Stomach (tissue), 9 donors: ENCODE measurements around the gene GPS2. TPM values are rescaled to one million over a fixed set of nuclear protein-coding genes. Genes with fewer than 3 reads are reported as not detected.

Experiments
- DNase-seq, 2 donors: peaks; one replicate each; pipeline versions ENCODE4 v3.0.0 to v3.0.0-alpha.2; 2013 to 2019
- H3K27ac ChIP-seq, 5 donors: fragments of 200-600 bp in 4 of 5; sonication (generic) in 4 of 5; one replicate each; pipeline ENCODE4 v1.5.1; 2013 to 2019; ENCODE audit warnings: mild to moderate bottlenecking in 1 of 5, moderate library complexity in 1 of 5
- H3K27me3 ChIP-seq, 3 donors: fragments of 200-600 bp; sonication (generic); one replicate each; pipeline ENCODE4 v1.5.1; 2017 to 2019; ENCODE audit warnings: mixed run types in 1 of 3
- H3K36me3 ChIP-seq, 4 donors: fragments of 200-600 bp; sonication (generic); 1 replicate in 3 of 4; 2 replicates in 1 of 4; pipeline ENCODE4 v1.5.1; 2016 to 2019
- H3K4me1 ChIP-seq, 4 donors: fragments of 200-600 bp; sonication (generic); one replicate each; pipeline ENCODE4 v1.5.1; 2016 to 2019
- H3K4me3 ChIP-seq, 4 donors: fragments of 200-600 bp; sonication (generic) in 3 of 4; one replicate each; pipeline ENCODE4 v1.5.1; 2016 to 2019; ENCODE audit warnings: mild to moderate bottlenecking in 1 of 4
- H3K9me3 ChIP-seq, 4 donors: fragments of 200-600 bp; sonication (generic); one replicate each; pipeline ENCODE4 v1.5.1; 2016 to 2019
- EP300 ChIP-seq: sonication (generic); formaldehyde crosslinking; IDR thresholded peaks from one replicate; pipeline ENCODE4 v1.6.1; 2017; ENCODE audit warnings: antibody characterized with exemption
- POLR2A ChIP-seq, 4 donors: fragments of 450-650 bp; IDR thresholded peaks; one replicate each; pipeline ENCODE4 v1.6.1; 2016; ENCODE audit warnings: antibody characterized with exemption in 4 of 4, control low read depth in 2 of 4, mild to moderate bottlenecking in 1 of 4, moderate library complexity in 1 of 4
- POLR2AphosphoS5 ChIP-seq, 3 donors: sonication (generic); formaldehyde crosslinking; IDR thresholded peaks; one replicate each; pipeline ENCODE4 v1.6.1; 2016; ENCODE audit warnings: antibody characterized with exemption in 3 of 3
- WGBS, 5 donors: extraction: QIAGEN DNeasy Blood & Tissue Kit in 3 of 5; methylation state at CpG; one replicate each; pipeline versions ENCODE4 v1.1.5 to v1.1.7; 2013 to 2018; 5-methylcytosine and 5-hydroxymethylcytosine counted together
- intact Hi-C: fragments of 100-400 bp; cut with DNase I; formaldehyde crosslinking; loops from one replicate; pipeline ENCODE4 v1.15.1; 2023; ENCODE audit warnings: low total_unique reads
- polyA plus RNA-seq, 3 donors: library from polyadenylated mRNA; stranded (reverse); fragments of 200-250 nt; gene quantifications; one replicate each; pipeline ENCODE4 v1.2.3, GENCODE V29; 2013
- total RNA-seq, 5 donors: library from RNA; depleted of rRNA; stranded (reverse); fragments of >200 nt; gene quantifications; one replicate each; pipeline versions ENCODE4 v1.1.0 to v1.2.3, GENCODE V29; 2014 to 2016
- TF ChIP-seq, protein P1 (sequence below), 7 experiments: fragments of 450-650 bp in 4 of 7; fragments of 200-600 bp in 3 of 7; sonication (generic) in 3 of 7; IDR thresholded peaks; one replicate each; pipeline ENCODE4 v1.5.1; 2016 to 2019; ENCODE audit warnings: antibody characterized with exemption in 7 of 7, control low read depth in 2 of 7, mild to moderate bottlenecking in 1 of 7
- donor health status: healthy with polysubstance abuse.
- donor health status: Bipolar disorder and iron deficiency.
- donor health status: healthy.

The GPS2 gene
- total and polyA plus RNA-seq, 8 donors, result 23.9 to 91.6 (median 71.1) TPM

DNA sequence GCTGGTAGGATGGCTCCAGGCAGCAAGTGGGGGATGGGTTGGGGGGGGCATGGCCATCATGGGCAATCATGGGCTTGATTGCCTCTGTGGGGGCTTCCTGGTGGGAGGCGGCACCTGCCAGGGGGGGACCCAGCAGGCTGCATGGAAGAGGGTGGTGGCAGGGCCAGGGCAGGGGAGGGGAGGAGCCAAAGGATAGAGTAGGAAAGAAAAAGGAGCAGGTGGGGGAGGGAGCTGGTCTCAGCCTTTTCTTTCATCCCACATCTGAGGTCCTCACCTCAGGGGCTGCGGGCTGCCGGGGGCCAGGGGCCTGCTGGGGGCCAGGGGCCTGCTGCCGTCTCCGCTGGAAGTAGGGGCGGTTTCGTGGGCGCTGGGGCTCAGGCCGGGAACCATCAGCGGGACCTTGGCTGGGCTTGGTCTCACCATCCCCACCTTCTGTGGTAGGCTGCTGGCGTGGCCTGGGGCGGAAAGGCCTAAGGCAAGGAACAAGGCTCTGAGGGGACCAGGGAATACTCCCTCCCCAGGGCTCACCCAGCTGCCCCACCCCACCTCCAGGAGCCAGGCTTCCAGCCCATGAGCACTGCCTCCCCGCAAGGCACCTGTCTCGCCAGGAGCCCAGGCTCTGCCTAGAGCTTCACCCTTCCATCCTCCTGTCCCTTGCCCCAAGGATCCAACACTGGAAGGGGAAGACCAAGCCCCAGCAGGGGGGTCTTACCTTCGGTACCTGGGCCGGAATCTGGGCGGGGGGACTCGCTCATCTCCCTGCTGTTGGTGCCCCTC, 25.7 kb downstream of the GPS2 start:
- no peak overlapping the region for H3K4me3 ChIP-seq
- no peak overlapping the region for H3K27ac ChIP-seq
- peaks cover 8 to 29% (median 22%) of the 10 kb centered on the region in 4 donors for H3K4me1 ChIP-seq
- DNase-seq, result no peak
- no peaks in the 10 kb centered on the region for H3K9me3 ChIP-seq
- peaks cover 0 to 15% (median 4%) of the 10 kb centered on the region in 4 donors for H3K36me3 ChIP-seq
- WGBS, 5 donors, result 82 to 86% (median 84%) methylated on average over 16 to 18 of the region's 18 CpGs
- intact Hi-C loops, result no loop called here
- H3K27me3 ChIP-seq, result peaks cover 0 to 69% (median 22%) of the 10 kb centered on the region in 3 donors
- TF ChIP-seq POLR2A (IDR thresholded peaks at IDR 0.05) (no peak), EP300 (no peak)
- TF ChIP-seq, protein P1, sequence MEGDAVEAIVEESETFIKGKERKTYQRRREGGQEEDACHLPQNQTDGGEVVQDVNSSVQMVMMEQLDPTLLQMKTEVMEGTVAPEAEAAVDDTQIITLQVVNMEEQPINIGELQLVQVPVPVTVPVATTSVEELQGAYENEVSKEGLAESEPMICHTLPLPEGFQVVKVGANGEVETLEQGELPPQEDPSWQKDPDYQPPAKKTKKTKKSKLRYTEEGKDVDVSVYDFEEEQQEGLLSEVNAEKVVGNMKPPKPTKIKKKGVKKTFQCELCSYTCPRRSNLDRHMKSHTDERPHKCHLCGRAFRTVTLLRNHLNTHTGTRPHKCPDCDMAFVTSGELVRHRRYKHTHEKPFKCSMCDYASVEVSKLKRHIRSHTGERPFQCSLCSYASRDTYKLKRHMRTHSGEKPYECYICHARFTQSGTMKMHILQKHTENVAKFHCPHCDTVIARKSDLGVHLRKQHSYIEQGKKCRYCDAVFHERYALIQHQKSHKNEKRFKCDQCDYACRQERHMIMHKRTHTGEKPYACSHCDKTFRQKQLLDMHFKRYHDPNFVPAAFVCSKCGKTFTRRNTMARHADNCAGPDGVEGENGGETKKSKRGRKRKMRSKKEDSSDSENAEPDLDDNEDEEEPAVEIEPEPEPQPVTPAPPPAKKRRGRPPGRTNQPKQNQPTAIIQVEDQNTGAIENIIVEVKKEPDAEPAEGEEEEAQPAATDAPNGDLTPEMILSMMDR (IDR thresholded peaks at IDR 0.05), result no peak

DNA sequence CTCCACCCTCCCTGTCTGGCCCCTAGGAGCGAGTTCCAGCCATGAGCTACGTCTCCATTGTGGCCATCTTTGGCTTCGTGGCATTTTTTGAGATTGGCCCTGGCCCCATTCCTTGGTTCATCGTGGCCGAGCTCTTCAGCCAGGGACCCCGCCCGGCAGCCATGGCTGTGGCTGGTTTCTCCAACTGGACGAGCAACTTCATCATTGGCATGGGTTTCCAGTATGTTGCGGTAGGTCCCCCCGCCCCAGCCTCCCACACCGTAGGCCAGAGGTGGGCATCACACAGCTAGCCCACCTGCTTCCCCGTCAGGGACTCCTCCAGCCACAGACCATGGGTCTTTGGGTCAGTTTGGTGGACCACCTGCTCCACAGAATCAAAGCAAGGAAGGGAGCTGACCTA, 29.5 kb downstream of the GPS2 start:
- DNase-seq, result no peak
- Histone ChIP-seq H3K4me1 (peaks cover 18 to 37% (median 30%) of the 10 kb centered on the region in 4 donors), H3K4me3 (no peak overlapping the region), H3K9me3 (no peaks in the 10 kb centered on the region), H3K27me3 (peaks cover 0 to 63% (median 16%) of the 10 kb centered on the region in 3 donors), H3K27ac (no peak overlapping the region), H3K36me3 (peaks cover 0 to 21% (median 4%) of the 10 kb centered on the region in 4 donors)
- no peak for TF ChIP-seq POLR2AphosphoS5 (IDR thresholded peaks at IDR 0.05)
- 76 to 94% (median 91%) methylated on average over 12 of the region's 12 CpGs for WGBS, 5 donors
- intact Hi-C loops, result no loop called here

GRCh38 chr17:7284911-7285310, 30.2 kb downstream of the GPS2 start:
- H3K27ac ChIP-seq, result no peak overlapping the region
- H3K4me1 ChIP-seq, result peaks cover 20 to 43% (median 35%) of the 10 kb centered on the region in 4 donors

GRCh38 chr17:7283471-7284216, 31.5 kb downstream of the GPS2 start:
- WGBS, 5 donors, result 79 to 87% (median 85%) methylated on average over 13 to 18 of the region's 18 CpGs
- H3K27ac ChIP-seq, result peak overlapping the region in 3 of 5 donors; percentile 37 to 92 (median 83)

More at GRCh38 chr17:7284911-7285310, 30.2 kb downstream of the GPS2 start:
- Histone ChIP-seq H3K9me3 (no peaks in the 10 kb centered on the region), H3K27me3 (peaks cover 0 to 56% (median 16%) of the 10 kb centered on the region in 3 donors), H3K36me3 (peaks cover 0 to 21% (median 4%) of the 10 kb centered on the region in 4 donors), H3K4me3 (no peak overlapping the region)
- DNase-seq, result no peak
- TF ChIP-seq POLR2AphosphoS5 (IDR thresholded peaks at IDR 0.05) (no peak), EP300 (no peak), POLR2A (IDR thresholded peaks at IDR 0.05) (no peak)
- TF ChIP-seq, protein P1 (IDR thresholded peaks at IDR 0.05), result no peak
- 81 to 93% (median 88%) methylated on average over 4 to 16 of the region's 16 CpGs for WGBS, 5 donors
- intact Hi-C loops, result no loop called here

More at GRCh38 chr17:7283471-7284216, 31.5 kb downstream of the GPS2 start:
- no peaks in the 10 kb centered on the region for H3K9me3 ChIP-seq
- TF ChIP-seq, protein P1 (IDR thresholded peaks at IDR 0.05), result no peak
- no peak for TF ChIP-seq EP300
- no peak for TF ChIP-seq POLR2AphosphoS5 (IDR thresholded peaks at IDR 0.05)
- TF ChIP-seq POLR2A (IDR thresholded peaks at IDR 0.05), result no peak
- H3K4me1 ChIP-seq, result peaks cover 20 to 43% (median 35%) of the 10 kb centered on the region in 4 donors
- H3K27me3 ChIP-seq, result peaks cover 0 to 48% (median 16%) of the 10 kb centered on the region in 3 donors
- peaks cover 0 to 21% (median 4%) of the 10 kb centered on the region in 4 donors for H3K36me3 ChIP-seq
- intact Hi-C loops, result no loop called here
- DNase-seq, result no peak
- H3K4me3 ChIP-seq, result peak overlapping the region in 3 of 4 donors; percentile 43 to 60 (median 52)
